Dedifferentiated amniotic fluid mesenchymal stem cell (primary cell): ENCODE results near the gene TRPV6.

Experiments
- DNase-seq: peaks from one replicate; pipeline ENCODE4 v3.0.0-alpha.2; 2016; ENCODE audit errors: extremely low spot score

Gene TRPV6

GRCh38 chr7:142885311-142886230 is at the start of gene TRPV6:
TRPV6 (minus strand) TSS chr7:142885745.
- DNase-seq = no peak

- DNase-seq = no peak
Observed at GRCh38 chr7:142934056-142934455, 48.5 kb upstream of the TRPV6 start.

- no peak for DNase-seq
Observed at GRCh38 chr7:142933624-142934023, 48.1 kb upstream of the TRPV6 start, which contains the start of gene TRPV5. TRPV5 (minus strand) TSS chr7:142933746; CDS start chr7:142933459, 287 bp downstream.

- DNase-seq = no peak
Observed at GRCh38 chr7:142933092-142933475, 47.5 kb upstream of the TRPV6 start.

GRCh38 chr7:142932386-142933091 is 47.0 kb upstream of the TRPV6 start:
- DNase-seq = no peak

- no peak for DNase-seq
Observed at GRCh38 chr7:142930126-142930730, 44.7 kb upstream of the TRPV6 start.

- DNase-seq = no peak
Observed at GRCh38 chr7:142927949-142928348, 42.4 kb upstream of the TRPV6 start.

- no peak for DNase-seq
Observed at GRCh38 chr7:142927085-142927745, 41.7 kb upstream of the TRPV6 start.

- DNase-seq = no peak
Observed at GRCh38 chr7:142925413-142925812, 39.9 kb upstream of the TRPV6 start.

GRCh38 chr7:142923391-142923790 is 37.8 kb upstream of the TRPV6 start:
- no peak for DNase-seq

GRCh38 chr7:142919656-142920055 is 34.1 kb upstream of the TRPV6 start:
- DNase-seq = no peak

- no peak for DNase-seq
Observed at GRCh38 chr7:142918901-142919300, 33.4 kb upstream of the TRPV6 start.

GRCh38 chr7:142917447-142917846 is 31.9 kb upstream of the TRPV6 start:
- DNase-seq = no peak

- DNase-seq = no peak
Observed at GRCh38 chr7:142916508-142916907, 31.0 kb upstream of the TRPV6 start.

- no peak for DNase-seq
Observed at GRCh38 chr7:142915315-142915714, 29.8 kb upstream of the TRPV6 start.

- DNase-seq = no peak
Observed at GRCh38 chr7:142914121-142914520, 28.6 kb upstream of the TRPV6 start.

- no peak for DNase-seq
Observed at GRCh38 chr7:142913566-142913965, 28.0 kb upstream of the TRPV6 start.

GRCh38 chr7:142913051-142913450 is 27.5 kb upstream of the TRPV6 start:
- DNase-seq = no peak

- no peak for DNase-seq
Observed at GRCh38 chr7:142910481-142910880, 24.9 kb upstream of the TRPV6 start.

GRCh38 chr7:142910031-142910433 is 24.5 kb upstream of the TRPV6 start:
- no peak for DNase-seq

- DNase-seq = no peak
Observed at GRCh38 chr7:142908921-142909890, 23.7 kb upstream of the TRPV6 start.
